ENCODE data around the gene PAPSS2.

DNA sequence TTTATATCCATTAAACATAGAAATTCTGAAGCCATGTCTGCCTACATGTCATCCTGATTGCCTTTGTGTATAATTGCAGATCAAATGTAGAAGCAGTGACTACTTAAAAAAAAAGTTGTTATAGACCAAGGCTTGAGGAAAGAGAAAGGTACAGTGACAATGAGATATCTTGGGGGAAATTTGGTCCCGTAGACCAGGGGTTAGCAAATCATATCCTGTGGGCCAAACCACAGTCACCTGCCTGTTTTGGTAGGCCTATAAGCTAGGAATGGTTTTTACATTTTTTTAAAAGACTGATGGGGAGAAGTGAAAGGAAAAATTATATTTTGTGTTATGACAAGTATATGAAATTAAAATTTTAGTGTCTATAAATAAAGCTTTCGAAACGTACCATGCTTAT, 12.9 kb downstream of the PAPSS2 start:
- TF ChIP-seq EZH2 (IDR thresholded peaks at IDR 0.05) (no peak), POLR2AphosphoS5 (IDR thresholded peaks at IDR 0.05; ENCODE audit: low read depth, low read length) (no peak)
- TF ChIP-seq, protein P1, sequence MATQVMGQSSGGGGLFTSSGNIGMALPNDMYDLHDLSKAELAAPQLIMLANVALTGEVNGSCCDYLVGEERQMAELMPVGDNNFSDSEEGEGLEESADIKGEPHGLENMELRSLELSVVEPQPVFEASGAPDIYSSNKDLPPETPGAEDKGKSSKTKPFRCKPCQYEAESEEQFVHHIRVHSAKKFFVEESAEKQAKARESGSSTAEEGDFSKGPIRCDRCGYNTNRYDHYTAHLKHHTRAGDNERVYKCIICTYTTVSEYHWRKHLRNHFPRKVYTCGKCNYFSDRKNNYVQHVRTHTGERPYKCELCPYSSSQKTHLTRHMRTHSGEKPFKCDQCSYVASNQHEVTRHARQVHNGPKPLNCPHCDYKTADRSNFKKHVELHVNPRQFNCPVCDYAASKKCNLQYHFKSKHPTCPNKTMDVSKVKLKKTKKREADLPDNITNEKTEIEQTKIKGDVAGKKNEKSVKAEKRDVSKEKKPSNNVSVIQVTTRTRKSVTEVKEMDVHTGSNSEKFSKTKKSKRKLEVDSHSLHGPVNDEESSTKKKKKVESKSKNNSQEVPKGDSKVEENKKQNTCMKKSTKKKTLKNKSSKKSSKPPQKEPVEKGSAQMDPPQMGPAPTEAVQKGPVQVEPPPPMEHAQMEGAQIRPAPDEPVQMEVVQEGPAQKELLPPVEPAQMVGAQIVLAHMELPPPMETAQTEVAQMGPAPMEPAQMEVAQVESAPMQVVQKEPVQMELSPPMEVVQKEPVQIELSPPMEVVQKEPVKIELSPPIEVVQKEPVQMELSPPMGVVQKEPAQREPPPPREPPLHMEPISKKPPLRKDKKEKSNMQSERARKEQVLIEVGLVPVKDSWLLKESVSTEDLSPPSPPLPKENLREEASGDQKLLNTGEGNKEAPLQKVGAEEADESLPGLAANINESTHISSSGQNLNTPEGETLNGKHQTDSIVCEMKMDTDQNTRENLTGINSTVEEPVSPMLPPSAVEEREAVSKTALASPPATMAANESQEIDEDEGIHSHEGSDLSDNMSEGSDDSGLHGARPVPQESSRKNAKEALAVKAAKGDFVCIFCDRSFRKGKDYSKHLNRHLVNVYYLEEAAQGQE (IDR thresholded peaks at IDR 0.05; ENCODE audit: low read depth): no peak
- TF ChIP-seq, protein P2, sequence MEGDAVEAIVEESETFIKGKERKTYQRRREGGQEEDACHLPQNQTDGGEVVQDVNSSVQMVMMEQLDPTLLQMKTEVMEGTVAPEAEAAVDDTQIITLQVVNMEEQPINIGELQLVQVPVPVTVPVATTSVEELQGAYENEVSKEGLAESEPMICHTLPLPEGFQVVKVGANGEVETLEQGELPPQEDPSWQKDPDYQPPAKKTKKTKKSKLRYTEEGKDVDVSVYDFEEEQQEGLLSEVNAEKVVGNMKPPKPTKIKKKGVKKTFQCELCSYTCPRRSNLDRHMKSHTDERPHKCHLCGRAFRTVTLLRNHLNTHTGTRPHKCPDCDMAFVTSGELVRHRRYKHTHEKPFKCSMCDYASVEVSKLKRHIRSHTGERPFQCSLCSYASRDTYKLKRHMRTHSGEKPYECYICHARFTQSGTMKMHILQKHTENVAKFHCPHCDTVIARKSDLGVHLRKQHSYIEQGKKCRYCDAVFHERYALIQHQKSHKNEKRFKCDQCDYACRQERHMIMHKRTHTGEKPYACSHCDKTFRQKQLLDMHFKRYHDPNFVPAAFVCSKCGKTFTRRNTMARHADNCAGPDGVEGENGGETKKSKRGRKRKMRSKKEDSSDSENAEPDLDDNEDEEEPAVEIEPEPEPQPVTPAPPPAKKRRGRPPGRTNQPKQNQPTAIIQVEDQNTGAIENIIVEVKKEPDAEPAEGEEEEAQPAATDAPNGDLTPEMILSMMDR (IDR thresholded peaks at IDR 0.05 in 2 of 3, conservative IDR thresholded peaks at IDR 0.05 in 1 of 3; ENCODE audit: borderline replicate concordance in 1 of 3, insufficient read depth in 1 of 3, low read depth in 2 of 3, low read length in 2 of 3): no peak
- TF ChIP-seq, protein P3, sequence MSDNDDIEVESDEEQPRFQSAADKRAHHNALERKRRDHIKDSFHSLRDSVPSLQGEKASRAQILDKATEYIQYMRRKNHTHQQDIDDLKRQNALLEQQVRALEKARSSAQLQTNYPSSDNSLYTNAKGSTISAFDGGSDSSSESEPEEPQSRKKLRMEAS (IDR thresholded peaks at IDR 0.05): no peak
